OCI-M2 (cell line): ENCODE measurements around the gene ARHGAP35.
"Not testable (repeated sequence)": the region's sequence is repeated elsewhere in the genome, so short reads cannot be mapped to it uniquely, and the experiment has no call there.

Experiments used
- DNase-seq: peaks from one replicate; lab custom pipeline; 2025; ENCODE audit not compliant: unreplicated experiment; lab: John Stamatoyannopoulos, UW

Gene ARHGAP35

GRCh38 chr19:46842791-46843190 lies 18.0 kb upstream of the ARHGAP35 start:
- no peak for DNase-seq

GRCh38 chr19:46844067-46844489 lies 16.7 kb upstream of the ARHGAP35 start:
- DNase-seq = no peak

- peak; percentile 47 for DNase-seq
Measured at GRCh38 chr19:46845959-46846459, 14.8 kb upstream of the ARHGAP35 start.

GRCh38 chr19:46847528-46847927 lies 13.3 kb upstream of the ARHGAP35 start:
- DNase-seq = no peak

- DNase-seq = no peak
Measured at GRCh38 chr19:46848389-46848788, 12.4 kb upstream of the ARHGAP35 start.

- no peak for DNase-seq
Measured at GRCh38 chr19:46849610-46850009, 11.2 kb upstream of the ARHGAP35 start.

GRCh38 chr19:46850228-46851203 lies 10.3 kb upstream of the ARHGAP35 start, which contains the start of gene AP2S1:
TSS of gene AP2S1 (minus strand) at chr19:46850846. CDS start at chr19:46850766, 80 bp downstream.
- peak; percentile 95 for DNase-seq

GRCh38 chr19:46852830-46853229 lies 8.0 kb upstream of the ARHGAP35 start:
- no peak for DNase-seq

GRCh38 chr19:46854698-46855097 lies 6.1 kb upstream of the ARHGAP35 start:
- not testable (repeated sequence) for DNase-seq

- peak; percentile 87 for DNase-seq
Measured at GRCh38 chr19:46856062-46857022, 4.5 kb upstream of the ARHGAP35 start.

GRCh38 chr19:46859637-46860124 lies 1.1 kb upstream of the ARHGAP35 start:
- DNase-seq = no peak

- peak; percentile 89 for DNase-seq
Measured at GRCh38 chr19:46860125-46860845, 512 bp upstream of the ARHGAP35 start.

- DNase-seq = no peak
Measured at GRCh38 chr19:46861691-46862502, 1.1 kb downstream of the ARHGAP35 start.

- no peak for DNase-seq
Measured at GRCh38 chr19:46862503-46862834, 1.7 kb downstream of the ARHGAP35 start.

- no peak for DNase-seq
Measured at GRCh38 chr19:46862974-46863632, 2.3 kb downstream of the ARHGAP35 start.

- DNase-seq = no peak
Measured at GRCh38 chr19:46863818-46864629, 3.2 kb downstream of the ARHGAP35 start.

GRCh38 chr19:46866407-46867136 lies 5.8 kb downstream of the ARHGAP35 start:
- no peak for DNase-seq

GRCh38 chr19:46867170-46867569 lies 6.4 kb downstream of the ARHGAP35 start:
- DNase-seq = no peak
